Measurements from ENCODE around the gene TBX5. TPM values are rescaled to one million over a fixed set of nuclear protein-coding genes. Genes with fewer than 3 reads are reported as not detected.
A peak's percentile ranks its signal among the peaks of the same experiment; 100 is the strongest.

The TBX5 gene
- total RNA-seq, 2 donors from 2014 or later, result not detected

DNA sequence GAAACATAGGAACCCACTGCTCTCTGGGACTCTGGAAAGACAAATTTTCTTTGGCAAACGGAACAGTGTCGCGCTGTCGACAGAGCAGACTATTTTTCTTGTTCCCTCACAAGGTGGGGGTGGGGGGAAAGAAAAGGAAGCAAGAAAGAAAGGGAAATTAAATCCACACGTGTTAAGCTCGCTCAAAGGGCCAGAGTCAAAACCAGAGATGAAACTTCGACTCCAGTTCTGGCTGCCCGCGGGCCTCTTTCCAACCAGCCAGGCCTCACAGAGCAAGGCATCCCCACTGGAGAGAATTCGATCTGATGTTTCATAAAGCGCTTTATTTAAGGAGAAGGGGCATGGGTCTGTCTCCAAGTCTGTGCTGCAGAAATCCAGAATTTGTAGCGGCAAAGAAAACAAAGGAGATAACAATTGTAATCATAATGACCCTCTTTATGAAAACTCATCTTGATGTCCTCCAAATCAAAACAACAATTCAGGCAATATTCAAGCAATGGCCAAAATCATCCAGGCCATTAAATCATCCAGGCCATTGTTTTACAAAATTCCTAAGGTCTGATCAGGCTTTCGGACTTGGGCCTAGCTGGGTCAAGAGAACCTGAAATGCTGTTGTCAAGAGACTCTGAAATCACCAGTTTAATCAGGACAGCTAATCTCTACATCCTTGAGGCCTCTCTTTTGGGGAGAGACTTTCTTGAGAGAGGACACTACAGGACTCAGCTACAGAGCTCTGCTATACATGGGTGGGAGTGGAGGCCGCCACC, 5.3 kb upstream of the TBX5 start:
- no peak for ATAC-seq
- DNase-seq (ENCODE audit: low spot score in 2 of 2), result no peak
- Mint-ChIP-seq H3K36me3 (peaks cover 18 to 49% of the 10 kb centered on the region in 2 donors), H3K27ac (no peak overlapping the region), H3K9me3 (no peaks in the 10 kb centered on the region)

DNA sequence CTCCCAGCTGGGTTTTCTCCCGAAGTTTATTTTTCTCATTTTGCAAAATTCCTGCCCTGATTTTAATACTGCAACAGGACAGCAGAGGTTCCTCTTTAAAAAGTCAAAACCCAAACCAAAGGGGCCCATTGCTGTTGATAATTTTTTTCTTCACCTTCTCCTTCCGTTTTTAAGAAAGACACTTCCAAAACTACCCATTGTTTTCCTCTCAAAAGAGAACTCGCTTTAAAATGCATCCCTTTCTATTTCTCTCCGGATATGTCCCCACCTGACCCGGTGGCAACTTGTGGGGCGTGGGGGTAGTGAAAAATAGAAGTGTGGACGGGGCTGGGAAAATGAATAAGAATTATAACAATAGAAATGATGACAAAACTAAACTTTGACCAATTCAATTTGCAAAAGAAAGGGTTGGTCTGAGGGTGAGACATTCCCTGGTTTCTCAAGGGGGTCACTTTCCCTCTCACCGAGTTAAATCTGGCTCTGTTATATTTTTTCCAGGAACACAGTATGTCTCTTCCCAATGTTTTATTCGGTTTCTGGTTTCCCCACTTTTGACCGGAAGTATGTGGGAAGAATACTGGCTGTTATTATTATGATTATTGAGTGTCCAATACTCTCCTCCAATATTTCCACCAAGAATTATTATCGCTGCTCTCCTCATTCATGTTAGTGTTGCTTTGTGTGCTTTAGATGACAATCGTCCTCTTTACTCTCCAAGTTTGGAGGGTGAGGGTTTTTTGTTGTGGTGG, 4.1 kb upstream of the TBX5 start:
- H3K9me3 Mint-ChIP-seq, result no peaks in the 10 kb centered on the region
- H3K27ac Mint-ChIP-seq, result peak overlapping the region in 1 of 2 donors; percentile 58
- H3K36me3 Mint-ChIP-seq, result peaks cover 22 to 54% of the 10 kb centered on the region in 2 donors
- no peak for DNase-seq (ENCODE audit: low spot score in 2 of 2)
- ATAC-seq, result no peak

DNA sequence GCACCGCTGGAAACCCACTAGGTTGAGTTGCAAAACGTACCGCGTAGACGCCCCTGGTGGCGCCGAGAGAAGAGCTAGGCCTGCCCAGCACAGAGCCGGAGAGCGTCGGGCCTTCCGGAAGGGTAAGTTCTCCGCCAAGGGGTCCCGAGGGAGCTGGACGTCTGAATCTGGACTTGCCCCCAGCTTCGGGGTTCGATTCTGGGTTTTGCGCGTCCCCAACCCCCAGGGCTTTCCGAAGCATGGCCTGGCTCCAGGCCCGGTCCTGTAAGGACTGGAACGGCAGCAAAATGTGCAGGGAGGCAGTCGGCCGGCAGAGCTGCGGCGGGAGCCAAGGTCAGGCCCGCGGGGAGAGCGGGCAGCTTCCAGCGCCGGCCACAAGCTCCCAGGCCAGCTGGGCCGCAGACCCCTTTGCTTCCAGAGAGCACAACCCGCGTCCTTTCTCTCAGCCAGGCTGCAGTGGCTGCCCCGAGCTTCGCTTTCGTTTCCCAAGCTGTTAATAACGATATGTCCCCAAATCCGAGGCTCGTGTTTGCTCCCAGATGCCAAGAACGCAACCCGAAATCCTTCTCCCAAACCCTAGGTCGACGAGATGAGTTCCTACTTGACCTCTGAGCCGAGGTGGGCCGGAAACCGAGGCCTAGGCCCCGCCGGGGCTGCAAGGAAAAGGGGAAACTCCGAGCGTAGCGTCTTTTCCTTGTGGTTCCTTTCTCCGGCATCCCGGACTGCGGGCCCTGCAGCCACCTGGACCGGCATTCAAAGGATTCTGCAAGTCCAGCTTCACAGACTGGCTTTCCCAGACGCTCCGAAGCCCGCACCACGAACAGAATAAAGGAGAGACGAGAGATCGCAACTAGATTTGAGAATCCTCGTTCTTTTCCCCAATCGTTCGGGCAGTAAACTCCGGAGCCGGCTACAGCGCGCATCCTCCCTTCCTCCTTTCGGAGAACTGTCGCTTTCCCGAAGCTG, 3.2 kb upstream of the TBX5 start:
- Mint-ChIP-seq H3K9me3 (no peaks in the 10 kb centered on the region), H3K27ac (peak overlapping the region in 1 of 2 donors; percentile 81), H3K36me3 (peaks cover 18 to 48% of the 10 kb centered on the region in 2 donors)
- DNase-seq (ENCODE audit: low spot score in 2 of 2) (no peak), ATAC-seq (no peak)

DNA sequence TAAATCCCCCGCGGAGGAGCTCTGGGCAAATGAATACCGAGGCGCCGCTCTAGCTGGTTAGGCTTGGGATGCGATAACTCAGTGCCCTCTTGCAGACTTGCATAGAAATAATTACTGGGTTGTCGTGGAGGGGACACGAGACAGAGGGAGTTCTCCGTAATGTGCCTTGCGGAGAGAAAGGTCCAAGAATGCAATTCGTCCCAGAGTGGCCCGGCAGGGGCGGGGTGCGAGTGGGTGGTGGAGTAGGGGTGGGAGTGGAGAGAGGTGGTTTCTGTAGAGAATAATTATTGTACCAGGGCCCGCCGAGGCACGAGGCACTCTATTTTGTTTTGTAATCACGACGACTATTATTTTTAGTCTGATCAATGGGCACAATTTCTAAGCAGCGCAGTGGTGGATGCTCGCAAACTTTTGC, 2.5 kb upstream of the TBX5 start:
- Mint-ChIP-seq H3K27ac (peak overlapping the region in 1 of 2 donors; percentile 81), H3K36me3 (peaks cover 18 to 48% of the 10 kb centered on the region in 2 donors), H3K9me3 (no peaks in the 10 kb centered on the region)
- no peak for DNase-seq (ENCODE audit: low spot score in 2 of 2)
- no peak for ATAC-seq

DNA sequence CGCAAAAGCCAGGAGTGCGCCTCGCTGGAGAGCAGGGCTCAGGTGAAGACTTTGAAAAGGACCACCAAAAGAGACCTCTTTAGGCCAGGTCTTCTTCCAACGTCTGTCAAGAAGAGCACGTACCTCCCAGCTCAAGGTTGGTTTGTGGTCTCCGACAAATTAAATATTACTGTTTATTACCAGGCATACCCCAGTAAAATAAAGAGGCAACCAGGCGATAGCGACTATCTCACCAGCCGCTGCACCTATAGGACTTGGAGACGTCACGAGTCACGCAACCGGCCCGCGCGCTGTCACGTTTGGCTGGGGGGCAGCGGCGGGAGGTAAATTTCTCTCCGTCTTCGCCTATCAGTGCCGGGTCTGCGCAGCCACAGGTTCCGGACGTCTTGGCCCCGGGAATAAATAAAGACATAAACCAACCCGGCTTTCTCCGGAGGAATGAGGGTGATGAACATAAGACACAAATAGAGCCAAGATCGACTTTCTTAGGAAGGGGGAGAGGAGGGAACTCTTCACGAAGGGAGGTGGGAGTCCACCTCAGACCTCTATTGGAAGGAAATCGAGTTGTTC, 2.0 kb upstream of the TBX5 start:
- H3K36me3 Mint-ChIP-seq, result peaks cover 18 to 43% of the 10 kb centered on the region in 2 donors
- H3K9me3 Mint-ChIP-seq, result no peaks in the 10 kb centered on the region
- H3K27ac Mint-ChIP-seq, result peak overlapping the region in 1 of 2 donors; percentile 36
- DNase-seq (ENCODE audit: low spot score in 2 of 2) (no peak), ATAC-seq (no peak)

DNA sequence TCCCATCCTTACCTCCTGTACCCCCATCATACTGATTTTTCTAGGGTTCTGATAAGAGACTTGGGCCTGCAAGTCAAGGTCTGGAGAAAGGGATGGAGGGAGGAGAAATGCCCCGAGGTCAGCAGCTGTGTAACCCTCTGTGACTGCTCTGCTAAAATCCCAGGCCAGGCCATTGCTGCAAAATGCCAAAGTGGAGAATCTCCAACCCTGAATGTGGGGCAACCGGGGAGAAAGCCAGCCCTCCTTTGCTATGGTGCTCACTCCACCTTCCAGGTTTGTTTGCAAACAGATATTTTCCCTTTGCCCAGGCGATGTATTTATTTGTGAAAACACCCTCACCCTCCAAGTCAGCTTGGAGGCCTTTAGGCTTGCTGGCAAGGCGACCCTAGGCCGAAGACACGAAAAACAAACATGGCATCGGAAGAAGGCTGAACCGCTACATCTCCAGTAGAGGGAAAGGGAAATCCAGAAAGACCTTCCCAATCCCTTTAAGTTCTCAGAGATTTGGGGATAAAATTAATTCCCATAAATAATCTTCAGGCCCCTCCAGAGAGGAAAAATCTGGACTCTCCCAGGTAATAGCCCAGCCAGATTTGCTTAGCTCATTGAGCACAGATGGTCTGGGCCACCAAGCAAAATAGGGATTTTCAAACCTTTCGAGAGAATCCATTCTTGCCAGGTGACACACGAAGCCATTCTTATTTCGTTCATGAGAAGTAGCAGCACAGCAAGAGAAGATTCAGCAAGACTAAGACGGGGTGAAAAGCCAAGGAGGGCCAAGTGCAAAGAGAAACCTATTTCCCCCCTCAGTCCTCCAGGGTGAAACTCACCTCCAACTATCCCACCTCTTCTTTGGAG, 1.3 kb upstream of the TBX5 start:
- Mint-ChIP-seq H3K36me3 (peaks cover 18 to 42% of the 10 kb centered on the region in 2 donors), H3K9me3 (no peaks in the 10 kb centered on the region), H3K27ac (peak overlapping the region in 1 of 2 donors; percentile 36)
- no peak for ATAC-seq
- no peak for DNase-seq (ENCODE audit: low spot score in 2 of 2)

DNA sequence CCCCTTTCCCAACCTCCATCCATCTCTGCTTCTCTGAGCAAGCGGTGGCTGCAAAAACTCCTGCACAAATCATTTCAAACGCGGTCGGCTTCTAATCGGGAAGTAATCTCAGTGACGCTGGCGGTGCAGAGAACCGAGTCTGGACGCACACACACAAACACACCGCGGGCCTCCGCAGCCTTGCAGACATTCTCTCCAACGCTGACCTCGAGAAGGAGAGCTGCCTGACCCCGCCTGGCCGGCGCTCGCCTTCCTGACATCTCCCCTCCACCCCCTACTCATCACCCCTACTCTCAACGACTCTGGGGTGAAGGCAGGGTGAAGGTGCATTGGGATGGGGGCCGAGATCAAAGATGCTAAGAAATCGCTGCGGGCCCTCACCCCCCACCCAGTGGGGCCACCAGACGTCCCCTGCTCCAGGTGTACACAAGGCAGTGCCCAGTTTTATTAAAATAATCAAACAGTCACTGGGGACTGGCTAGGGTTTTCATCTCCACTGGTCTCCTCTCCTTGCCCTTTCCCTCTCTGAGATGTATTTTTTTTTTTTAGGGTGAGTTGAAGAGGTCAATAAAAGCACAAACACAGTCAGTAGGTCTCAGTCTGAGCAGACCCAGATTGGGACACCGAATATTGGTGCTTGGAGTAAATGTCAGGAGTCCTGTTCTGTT, 506 bp upstream of the TBX5 start:
- DNase-seq (ENCODE audit: low spot score in 2 of 2), result no peak
- H3K9me3 Mint-ChIP-seq, result no peaks in the 10 kb centered on the region
- H3K27ac Mint-ChIP-seq, result peak overlapping the region in 1 of 2 donors; percentile 77
- H3K36me3 Mint-ChIP-seq, result peaks cover 18 to 49% of the 10 kb centered on the region in 2 donors
- no peak for ATAC-seq

DNA sequence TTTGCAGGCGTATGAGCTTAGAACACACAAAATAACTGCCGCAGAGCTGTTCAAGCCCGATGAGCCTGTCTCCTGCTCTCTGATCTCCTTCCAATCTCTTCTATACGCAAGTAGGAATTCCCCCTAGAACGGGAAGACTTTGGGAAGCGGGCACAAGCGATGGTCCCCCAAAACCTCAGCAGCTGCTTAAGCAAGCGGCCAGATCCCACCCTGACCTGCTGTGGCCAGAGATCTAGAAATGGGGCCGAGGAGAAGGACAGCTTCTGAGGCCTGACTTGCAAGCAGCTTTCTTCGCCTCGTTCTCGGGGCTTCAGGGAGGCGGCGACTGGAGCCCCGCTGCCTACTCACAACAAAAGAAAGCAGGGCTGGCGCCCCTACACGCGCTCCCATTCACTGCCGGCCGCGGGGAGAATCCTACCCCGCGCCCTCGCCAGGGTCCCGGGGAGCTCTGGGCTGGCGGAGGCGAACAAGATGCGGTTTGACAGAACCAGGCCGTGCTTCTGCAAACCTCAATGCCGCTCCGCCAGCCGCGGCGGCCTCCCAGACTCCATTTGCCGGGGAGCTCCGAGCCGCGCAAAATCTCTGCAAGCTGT, 922 bp downstream of the TBX5 start:
- DNase-seq (ENCODE audit: low spot score in 2 of 2), result no peak
- Mint-ChIP-seq H3K9me3 (no peaks in the 10 kb centered on the region), H3K27ac (peak overlapping the region in 1 of 2 donors; percentile 30), H3K36me3 (peaks cover 18 to 40% of the 10 kb centered on the region in 2 donors)
- no peak for ATAC-seq

DNA sequence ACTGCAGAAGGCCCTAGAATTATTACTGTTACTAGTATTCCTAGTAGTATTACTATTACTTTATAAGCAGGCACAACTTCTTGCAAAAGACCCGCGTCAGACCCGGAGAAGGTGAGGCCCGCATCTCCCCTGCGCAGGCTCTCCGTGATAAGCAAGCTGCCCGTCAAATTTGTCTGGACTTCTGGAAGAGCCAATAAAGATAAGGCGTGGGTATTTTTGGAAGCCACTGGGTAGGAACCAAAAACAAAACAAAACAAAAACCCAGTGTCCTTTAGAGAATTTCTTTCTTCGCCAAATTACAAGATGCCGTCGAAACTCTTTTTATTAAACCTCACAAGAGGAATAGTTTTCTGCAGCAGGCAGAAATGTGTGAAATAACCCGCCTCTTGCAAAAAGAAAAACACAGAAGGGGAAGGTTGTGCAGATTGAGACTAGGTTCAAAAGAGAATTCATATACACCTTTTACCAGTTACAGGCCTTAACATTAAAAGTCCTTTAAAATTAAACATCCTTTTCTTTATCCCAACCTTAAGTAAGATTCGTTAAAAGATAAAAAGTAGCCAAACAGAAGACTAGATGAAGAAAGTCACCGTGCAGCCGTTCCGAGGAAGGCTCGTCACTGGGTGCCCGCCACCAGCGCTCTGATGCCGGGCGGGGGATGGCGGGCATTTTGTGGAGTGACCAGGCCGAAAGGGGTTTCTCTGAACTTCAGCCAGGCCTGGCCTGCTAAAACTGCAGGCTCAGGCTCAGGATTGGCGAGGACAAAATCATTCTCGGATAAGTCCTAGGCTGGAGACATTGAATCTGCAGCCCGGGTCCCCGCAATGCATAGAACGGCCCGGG, 1.6 kb downstream of the TBX5 start:
- no peak for ATAC-seq
- H3K27ac Mint-ChIP-seq, result no peak overlapping the region
- H3K36me3 Mint-ChIP-seq, result peaks cover 18 to 33% of the 10 kb centered on the region in 2 donors
- DNase-seq (ENCODE audit: low spot score in 2 of 2), result no peak
- no peaks in the 10 kb centered on the region for H3K9me3 Mint-ChIP-seq

DNA sequence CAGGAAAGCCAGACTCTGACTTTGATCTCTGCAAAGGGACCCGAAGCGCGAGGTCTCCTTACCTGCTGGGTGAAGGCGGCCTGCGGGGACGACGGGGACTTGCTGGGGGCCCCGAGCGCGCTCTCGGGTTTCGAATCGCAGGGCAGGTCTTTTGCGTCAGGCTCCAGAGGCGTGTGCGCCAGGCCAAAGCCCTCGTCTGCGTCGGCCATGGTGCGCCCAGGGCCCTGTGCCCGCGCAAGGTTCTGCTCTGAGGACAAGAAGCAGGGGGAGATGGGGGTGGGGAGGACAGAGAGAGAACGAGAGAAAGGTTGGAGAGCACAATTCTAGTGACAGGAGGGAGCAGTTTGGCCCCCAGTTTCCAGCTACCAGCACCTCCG, 2.3 kb downstream of the TBX5 start:
- DNase-seq (ENCODE audit: low spot score in 2 of 2) (no peak), ATAC-seq (no peak)
- H3K36me3 Mint-ChIP-seq, result peaks cover 18 to 28% of the 10 kb centered on the region in 2 donors
- H3K9me3 Mint-ChIP-seq, result no peaks in the 10 kb centered on the region
- H3K27ac Mint-ChIP-seq, result peak overlapping the region in 1 of 2 donors; percentile 82

DNA sequence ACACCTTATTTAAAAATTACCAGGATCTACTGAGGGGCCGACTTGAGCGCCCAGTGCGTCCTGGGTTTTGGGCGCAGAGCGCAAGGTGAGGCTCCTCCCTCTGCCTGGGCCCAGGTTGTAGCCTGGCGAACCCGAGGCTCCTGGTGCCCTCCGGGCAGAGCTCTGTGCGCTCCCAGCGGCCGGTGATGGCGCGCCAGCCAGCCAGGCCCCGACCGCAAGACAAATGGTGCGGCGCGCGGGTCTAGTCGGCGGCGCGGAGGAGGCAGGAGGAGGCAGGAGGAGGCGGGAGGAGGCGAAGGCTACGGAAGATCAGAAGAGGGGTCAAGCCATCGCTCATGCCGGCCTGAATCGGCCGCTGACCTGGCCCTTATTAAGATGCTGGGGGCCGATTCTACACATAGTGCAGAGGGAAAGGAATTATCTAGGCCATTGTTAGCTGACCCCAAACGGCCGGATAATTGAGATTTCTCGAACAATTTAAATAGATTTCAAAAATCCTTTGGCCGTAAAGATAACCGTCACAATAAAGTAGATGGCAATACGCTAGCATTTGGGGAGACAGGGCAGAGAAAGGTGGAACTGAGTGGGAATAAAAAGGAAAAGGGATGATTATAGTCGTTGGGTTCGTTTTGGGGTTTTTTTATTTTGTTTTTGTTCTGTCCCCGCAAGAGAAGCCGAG, 2.8 kb downstream of the TBX5 start:
- peaks cover 18 to 30% of the 10 kb centered on the region in 2 donors for H3K36me3 Mint-ChIP-seq
- DNase-seq (ENCODE audit: low spot score in 2 of 2) (no peak), ATAC-seq (no peak)
- no peaks in the 10 kb centered on the region for H3K9me3 Mint-ChIP-seq
- peak overlapping the region in 1 of 2 donors; percentile 82 for H3K27ac Mint-ChIP-seq

DNA sequence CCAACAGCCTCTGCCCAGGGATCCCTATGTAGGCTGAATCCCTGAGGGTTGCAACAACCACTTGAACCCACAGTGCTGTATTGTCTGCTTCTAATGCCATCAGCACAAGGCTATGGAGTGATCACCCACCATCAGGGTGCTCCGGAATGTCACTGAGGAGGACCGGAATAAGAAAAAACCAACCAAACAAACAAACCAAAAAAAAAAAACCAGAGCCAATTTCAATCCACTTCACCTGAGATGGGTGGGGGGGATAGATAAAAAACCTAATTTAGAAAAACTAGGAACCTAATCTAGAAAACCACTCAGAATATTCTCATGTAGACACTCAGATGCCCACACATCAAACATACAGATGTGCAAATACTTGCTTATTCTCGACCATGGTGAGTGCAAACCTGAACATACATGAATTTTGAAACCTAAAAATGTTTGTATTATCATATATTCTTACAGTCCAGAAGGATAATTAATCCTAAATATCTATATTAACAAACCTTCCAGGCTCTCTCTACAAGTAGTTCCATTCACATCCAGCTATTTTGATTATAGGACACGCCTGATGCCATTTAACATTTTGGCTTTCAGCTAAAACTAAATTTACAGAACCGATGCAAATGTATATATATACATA, 3.7 kb downstream of the TBX5 start:
- ATAC-seq (no peak), DNase-seq (ENCODE audit: low spot score in 2 of 2) (no peak)
- H3K36me3 Mint-ChIP-seq, result peaks cover 25 to 39% of the 10 kb centered on the region in 2 donors
- H3K9me3 Mint-ChIP-seq, result no peaks in the 10 kb centered on the region
- no peak overlapping the region for H3K27ac Mint-ChIP-seq
